ENCODE results near the gene PSD2.

GRCh38 chr5:139808481-139809330 lies 13.1 kb downstream of the PSD2 start:
- TF ChIP-seq EZH2 (IDR thresholded peaks at IDR 0.05; ENCODE audit: low read length, unreplicated experiment) (no peak), CTCF (conservative IDR thresholded peaks at IDR 0.05; ENCODE audit: low read depth, low read length) (no peak)
